Mesendoderm (in vitro differentiated cells): ENCODE measurements around the gene ZNF536.

Source experiments
- DNase-seq: peaks from one replicate; pipeline ENCODE4 v3.0.0; 2013
- H2AK5ac ChIP-seq: 2 replicates; pipeline ENCODE4 v1.6.1; 2013; ENCODE audit warnings: low read length, inconsistent platforms
- H2BK120ac ChIP-seq: 2 replicates; pipeline ENCODE4 v1.6.1; 2013; ENCODE audit warnings: low read depth, mild to moderate bottlenecking, low read length, moderate library complexity, mixed read lengths
- H2BK15ac ChIP-seq: replicated peaks from 2 replicates; pipeline ENCODE4 v1.6.1; 2013; ENCODE audit warnings: low read depth, mild to moderate bottlenecking, moderate library complexity
- H2BK5ac ChIP-seq: 2 replicates; pipeline ENCODE4 v1.6.1; 2013; ENCODE audit warnings: low read length, inconsistent platforms
- H3K18ac ChIP-seq: 2 replicates; pipeline ENCODE4 v1.6.1; 2013; ENCODE audit warnings: mild to moderate bottlenecking, low read length, mixed read lengths
- H3K23ac ChIP-seq: one replicate; pipeline ENCODE4 v1.6.1; 2013; ENCODE audit warnings: low read length
- H3K27ac ChIP-seq: 2 replicates; pipeline ENCODE4 v1.5.1; 2013; ENCODE audit warnings: low read depth, mild to moderate bottlenecking, inconsistent platforms, low read length, moderate library complexity
- H3K27me3 ChIP-seq: 2 replicates; pipeline ENCODE4 v1.6.1; 2013; ENCODE audit warnings: low read length, control low read depth, mild to moderate bottlenecking, inconsistent platforms; ENCODE audit not compliant: insufficient read depth, poor library complexity
- H3K36me3 ChIP-seq: 2 replicates; pipeline ENCODE4 v1.6.1; 2013; ENCODE audit warnings: low read length, inconsistent platforms; ENCODE audit not compliant: control insufficient read depth, insufficient read depth
- H3K4ac ChIP-seq: one replicate; pipeline ENCODE4 v1.6.1; 2013; ENCODE audit warnings: low read depth, mild to moderate bottlenecking, low read length, moderate library complexity
- H3K4me1 ChIP-seq: 2 replicates; pipeline ENCODE4 v1.6.1; 2013; ENCODE audit warnings: low read depth, low read length, inconsistent platforms; ENCODE audit not compliant: control insufficient read depth
- H3K4me2 ChIP-seq: 2 replicates; pipeline ENCODE4 v1.6.1; 2013; ENCODE audit warnings: low read length
- H3K4me3 ChIP-seq: 2 replicates; pipeline ENCODE4 v1.5.1; 2013; ENCODE audit warnings: mild to moderate bottlenecking, low read length
- H3K56ac ChIP-seq: one replicate; pipeline ENCODE4 v1.6.1; 2013; ENCODE audit warnings: low read length
- H3K79me1 ChIP-seq: 2 replicates; pipeline ENCODE4 v1.6.1; 2013; ENCODE audit warnings: low read length, inconsistent platforms
- H3K79me2 ChIP-seq: 2 replicates; pipeline ENCODE4 v1.6.1; 2013; ENCODE audit warnings: mild to moderate bottlenecking, low read length; ENCODE audit not compliant: control insufficient read depth, insufficient read depth
- H3K9ac ChIP-seq: 2 replicates; pipeline ENCODE4 v1.6.1; 2013; ENCODE audit warnings: low read length, inconsistent platforms
- H4K5ac ChIP-seq: one replicate; pipeline ENCODE4 v1.6.1; 2013; ENCODE audit warnings: low read length
- H4K8ac ChIP-seq: one replicate; pipeline ENCODE4 v1.6.1; 2013; ENCODE audit warnings: low read depth, mild to moderate bottlenecking, control low read depth, low read length, moderate library complexity
- WGBS: extraction: QIAGEN DNeasy Blood & Tissue Kit; methylation state at CpG from one replicate; pipeline ENCODE4 v1.1.7; 2013; ENCODE audit warnings: low lambda C conversion rate, missing lambda C conversion rate; ENCODE audit not compliant: insufficient coverage; ENCODE audit errors: extremely low coverage; 5-methylcytosine and 5-hydroxymethylcytosine counted together

ZNF536 gene

DNA sequence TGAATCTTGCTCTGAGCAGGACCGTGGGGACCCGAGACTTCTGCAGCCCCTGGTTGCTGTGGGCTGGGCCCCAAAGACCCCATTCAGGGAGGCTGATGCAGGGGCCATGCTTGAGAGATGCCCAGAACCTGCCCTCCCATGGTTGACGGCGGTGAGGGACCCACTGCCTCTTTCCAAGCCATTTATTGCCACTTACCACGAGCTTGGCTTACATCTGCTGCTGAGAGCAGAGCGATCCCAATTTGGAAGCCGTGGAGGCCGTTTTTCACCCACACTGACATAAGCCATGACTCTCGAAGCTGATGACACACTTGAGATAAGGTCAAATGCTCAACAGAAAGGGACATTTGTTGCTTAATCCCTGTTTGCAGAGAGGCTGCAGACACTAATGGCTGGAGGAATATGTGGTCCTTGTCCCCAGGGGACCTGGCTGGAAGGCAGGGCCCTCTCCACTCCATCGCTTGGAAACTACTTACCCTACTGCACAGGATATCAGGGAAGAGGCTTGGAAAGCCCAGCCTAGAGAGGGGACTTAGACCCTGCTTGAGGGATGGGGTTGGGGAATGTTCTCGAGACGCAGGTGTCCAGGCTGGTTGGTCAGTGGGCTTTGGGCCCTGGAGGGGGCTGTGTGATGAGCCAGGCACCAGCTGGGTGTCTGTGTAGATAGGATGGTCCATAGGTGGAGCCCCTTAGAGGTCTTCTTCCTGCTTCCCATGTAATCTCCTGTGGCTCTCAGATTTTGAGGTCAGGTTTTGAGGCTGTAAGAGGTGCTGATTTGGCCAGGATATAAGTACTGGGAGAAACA lies 15.3 kb downstream of the ZNF536 start:
- DNase-seq = no peak
- Histone ChIP-seq H2BK120ac (no peak overlapping the region), H3K27ac (no peak overlapping the region), H2BK5ac (no peak overlapping the region), H2BK15ac (no peak overlapping the region), H3K4me3 (no peak overlapping the region), H3K27me3 (no peaks in the 10 kb centered on the region), H3K4me1 (no peaks in the 10 kb centered on the region), H4K8ac (no peak overlapping the region), H3K36me3 (no peaks in the 10 kb centered on the region), H3K23ac (no peak overlapping the region), H3K79me2 (no peaks in the 10 kb centered on the region), H3K4ac (no peak overlapping the region), H3K9ac (no peak overlapping the region), H4K5ac (no peak overlapping the region), H3K79me1 (no peaks in the 10 kb centered on the region), H3K4me2 (no peak overlapping the region), H3K18ac (no peak overlapping the region), H2AK5ac (no peak overlapping the region), H3K56ac (no peak overlapping the region)
- no CpG with 5 or more reads among the region's 12 CpGs for WGBS

DNA sequence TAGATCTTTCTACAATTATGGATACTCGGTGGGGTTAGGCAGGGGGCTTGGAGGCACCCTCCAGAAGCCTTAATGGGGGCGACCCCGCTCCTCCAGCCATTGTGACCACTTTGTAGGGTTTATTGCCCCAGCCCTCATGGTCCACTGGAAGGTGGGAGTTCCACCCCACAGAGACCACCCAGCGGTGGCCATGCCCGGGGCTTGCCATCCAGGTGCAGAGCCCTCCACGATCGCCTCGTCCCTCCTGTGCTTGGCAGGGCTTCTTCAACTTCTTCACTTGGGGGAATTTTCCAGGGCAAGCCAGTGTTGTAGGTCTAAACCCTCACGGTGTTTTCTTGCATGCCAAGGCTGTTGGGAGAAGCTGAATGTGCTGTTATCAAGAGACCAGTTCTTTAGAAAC lies 16.1 kb downstream of the ZNF536 start:
- no peak overlapping the region for H3K4ac ChIP-seq
- no peak overlapping the region for H3K9ac ChIP-seq
- H3K79me2 ChIP-seq = no peaks in the 10 kb centered on the region
- no peaks in the 10 kb centered on the region for H3K79me1 ChIP-seq
- no peaks in the 10 kb centered on the region for H3K4me1 ChIP-seq
- no peak overlapping the region for H4K8ac ChIP-seq
- no peak overlapping the region for H2BK5ac ChIP-seq
- no peak overlapping the region for H3K23ac ChIP-seq
- H3K18ac ChIP-seq = no peak overlapping the region
- no peak overlapping the region for H3K27ac ChIP-seq
- H2BK15ac ChIP-seq = no peak overlapping the region
- no peak overlapping the region for H3K4me3 ChIP-seq
- H3K27me3 ChIP-seq = no peaks in the 10 kb centered on the region
- DNase-seq = no peak
- no peak overlapping the region for H2AK5ac ChIP-seq
- no peak overlapping the region for H2BK120ac ChIP-seq
- no peak overlapping the region for H3K56ac ChIP-seq
- no peak overlapping the region for H4K5ac ChIP-seq
- WGBS = no CpG with 5 or more reads among the region's 9 CpGs
- no peak overlapping the region for H3K4me2 ChIP-seq
- H3K36me3 ChIP-seq = no peaks in the 10 kb centered on the region

DNA sequence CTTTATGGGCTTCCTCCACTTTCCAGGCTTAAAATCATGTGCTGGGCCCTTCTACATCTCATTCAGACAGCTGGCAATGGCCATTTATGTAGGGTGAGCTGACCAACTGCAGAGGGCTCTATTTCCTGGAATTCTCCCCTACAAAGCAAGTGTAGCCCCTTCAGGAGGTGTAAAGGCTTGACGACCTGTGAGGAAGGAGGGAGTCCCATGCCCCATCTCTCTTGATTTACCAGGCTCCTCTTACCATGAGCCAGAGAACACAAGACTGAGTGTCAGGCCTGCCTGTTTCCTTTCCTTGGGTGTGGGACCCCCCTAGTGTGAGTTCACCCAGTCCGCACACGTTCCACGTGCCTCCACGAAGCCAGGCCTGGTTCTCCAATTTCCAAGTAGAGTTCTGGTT lies 16.6 kb downstream of the ZNF536 start:
- H3K36me3 ChIP-seq = no peaks in the 10 kb centered on the region
- no peak for DNase-seq
- H2AK5ac ChIP-seq = no peak overlapping the region
- no peak overlapping the region for H3K23ac ChIP-seq
- no peak overlapping the region for H3K4ac ChIP-seq
- no peak overlapping the region for H4K5ac ChIP-seq
- no peaks in the 10 kb centered on the region for H3K79me2 ChIP-seq
- H2BK5ac ChIP-seq = no peak overlapping the region
- no peaks in the 10 kb centered on the region for H3K79me1 ChIP-seq
- H3K27me3 ChIP-seq = no peaks in the 10 kb centered on the region
- no peak overlapping the region for H3K4me2 ChIP-seq
- no peak overlapping the region for H3K18ac ChIP-seq
- no CpG with 5 or more reads among the region's 5 CpGs for WGBS
- no peaks in the 10 kb centered on the region for H3K4me1 ChIP-seq
- H2BK15ac ChIP-seq = no peak overlapping the region
- no peak overlapping the region for H3K4me3 ChIP-seq
- H2BK120ac ChIP-seq = no peak overlapping the region
- H3K27ac ChIP-seq = no peak overlapping the region
- H4K8ac ChIP-seq = no peak overlapping the region
- no peak overlapping the region for H3K9ac ChIP-seq
- H3K56ac ChIP-seq = no peak overlapping the region

DNA sequence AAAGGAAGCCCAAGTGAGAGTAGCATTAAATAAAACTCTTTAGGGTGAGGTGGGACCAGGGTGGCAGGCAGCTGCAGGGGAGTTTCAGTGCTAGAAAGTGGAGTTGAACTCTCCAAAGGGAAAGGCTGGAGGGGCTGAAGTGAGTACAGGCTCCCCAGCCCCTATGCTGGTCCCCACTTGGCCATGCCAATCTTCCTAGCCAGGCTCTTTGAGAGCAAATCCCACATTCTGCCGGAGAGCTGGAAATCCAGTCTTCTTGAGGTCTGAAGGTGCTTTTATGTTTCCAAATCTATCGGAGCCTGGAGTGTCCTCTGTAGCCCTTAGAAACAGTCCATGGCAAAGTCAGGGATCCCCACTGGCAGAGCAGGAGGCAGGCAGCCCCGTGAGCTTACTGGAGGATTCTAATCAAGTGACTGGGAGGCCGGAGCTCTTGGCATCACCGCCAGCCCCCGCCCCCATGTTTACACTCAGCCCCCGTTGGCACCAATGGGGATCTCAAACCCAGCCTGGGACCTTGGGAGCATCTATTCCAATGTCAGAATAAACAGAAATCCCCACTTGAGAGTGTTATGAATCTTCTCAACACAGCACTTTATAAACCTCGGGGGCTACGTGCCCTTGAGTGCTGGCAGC lies 18.3 kb downstream of the ZNF536 start:
- Histone ChIP-seq H4K5ac (no peak overlapping the region), H3K79me2 (no peaks in the 10 kb centered on the region), H3K27ac (no peak overlapping the region), H3K4me2 (no peak overlapping the region), H3K9ac (no peak overlapping the region), H3K4me1 (no peaks in the 10 kb centered on the region), H3K23ac (no peak overlapping the region), H2BK5ac (no peak overlapping the region), H3K4me3 (no peak overlapping the region), H3K27me3 (no peaks in the 10 kb centered on the region), H3K56ac (no peak overlapping the region), H2BK120ac (no peak overlapping the region), H3K18ac (no peak overlapping the region), H3K36me3 (no peaks in the 10 kb centered on the region), H2AK5ac (no peak overlapping the region), H3K4ac (no peak overlapping the region), H3K79me1 (no peaks in the 10 kb centered on the region), H2BK15ac (no peak overlapping the region), H4K8ac (no peak overlapping the region)
- WGBS = no CpG with 5 or more reads among the region's 9 CpGs
- DNase-seq = no peak

DNA sequence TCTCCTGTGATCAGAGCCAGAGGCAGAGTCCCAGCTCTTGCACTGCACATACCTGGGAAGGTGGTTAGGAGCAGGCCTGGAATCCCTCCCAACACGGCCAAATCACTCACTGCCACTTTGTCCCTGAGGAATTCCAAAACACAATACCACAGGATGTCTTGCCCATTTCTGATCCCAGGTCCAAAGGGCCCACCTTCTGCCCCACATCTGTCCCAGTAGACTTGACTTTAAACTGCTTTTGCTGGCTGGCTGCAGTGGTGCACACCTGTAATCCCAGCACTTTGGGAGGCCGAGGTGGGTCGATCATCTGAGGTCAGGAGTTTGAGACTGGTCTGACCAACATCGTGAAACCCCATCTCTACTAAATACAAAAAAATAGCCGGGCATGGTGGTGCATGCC lies 18.9 kb downstream of the ZNF536 start:
- Histone ChIP-seq H3K27me3 (no peaks in the 10 kb centered on the region), H4K5ac (no peak overlapping the region), H3K18ac (no peak overlapping the region), H3K56ac (no peak overlapping the region), H3K4me1 (no peaks in the 10 kb centered on the region), H2BK5ac (no peak overlapping the region), H3K9ac (no peak overlapping the region), H3K79me2 (no peaks in the 10 kb centered on the region), H3K4me2 (no peak overlapping the region), H2BK120ac (no peak overlapping the region), H3K27ac (no peak overlapping the region), H3K36me3 (no peaks in the 10 kb centered on the region), H3K23ac (no peak overlapping the region), H3K4me3 (no peak overlapping the region), H4K8ac (no peak overlapping the region), H2BK15ac (no peak overlapping the region), H3K4ac (no peak overlapping the region), H2AK5ac (no peak overlapping the region), H3K79me1 (no peaks in the 10 kb centered on the region)
- WGBS = no CpG with 5 or more reads among the region's 5 CpGs
- DNase-seq = no peak
